ENCODE results near the gene RBM22.
A peak's percentile ranks its signal among the peaks of the same experiment; 100 is the strongest.

The RBM22 gene

GRCh38 chr5:150658699-150659265 is 42.1 kb downstream of the RBM22 start:
- no peak overlapping the region for H3K4me3 ChIP-seq (ENCODE audit: low read length)
- no peak for TF ChIP-seq CTCF (IDR thresholded peaks at IDR 0.05; ENCODE audit: insufficient read depth, low read depth, low read length, missing control alignments)
- DNase-seq (ENCODE audit: low read depth), result no peak

- no peak for DNase-seq (ENCODE audit: low read depth)
- no peak for TF ChIP-seq CTCF (IDR thresholded peaks at IDR 0.05; ENCODE audit: insufficient read depth, low read depth, low read length, missing control alignments)
- H3K4me3 ChIP-seq (ENCODE audit: low read length), result no peak overlapping the region
Observed at GRCh38 chr5:150658121-150658520, 42.7 kb downstream of the RBM22 start.

- H3K4me3 ChIP-seq (ENCODE audit: low read length), result peak overlapping the region; percentile 44
- peak; percentile 39 for DNase-seq (ENCODE audit: low read depth)
- peak; percentile 39 for TF ChIP-seq CTCF (IDR thresholded peaks at IDR 0.05; ENCODE audit: insufficient read depth, low read depth, low read length, missing control alignments)
Observed at GRCh38 chr5:150656191-150657132, 44.4 kb downstream of the RBM22 start.

GRCh38 chr5:150655221-150655620 is 45.6 kb downstream of the RBM22 start:
- TF ChIP-seq CTCF (IDR thresholded peaks at IDR 0.05; ENCODE audit: insufficient read depth, low read depth, low read length, missing control alignments), result no peak
- no peak for DNase-seq (ENCODE audit: low read depth)
- H3K4me3 ChIP-seq (ENCODE audit: low read length), result no peak overlapping the region

- no peak for DNase-seq (ENCODE audit: low read depth)
Observed at GRCh38 chr5:150653762-150654556, 46.9 kb downstream of the RBM22 start.

More at GRCh38 chr5:150653762-150654556, 46.9 kb downstream of the RBM22 start:
- H3K4me3 ChIP-seq (ENCODE audit: low read length), result no peak overlapping the region
- no peak for TF ChIP-seq CTCF (IDR thresholded peaks at IDR 0.05; ENCODE audit: insufficient read depth, low read depth, low read length, missing control alignments)
